ENCODE results near the gene ALKAL2.

DNA sequence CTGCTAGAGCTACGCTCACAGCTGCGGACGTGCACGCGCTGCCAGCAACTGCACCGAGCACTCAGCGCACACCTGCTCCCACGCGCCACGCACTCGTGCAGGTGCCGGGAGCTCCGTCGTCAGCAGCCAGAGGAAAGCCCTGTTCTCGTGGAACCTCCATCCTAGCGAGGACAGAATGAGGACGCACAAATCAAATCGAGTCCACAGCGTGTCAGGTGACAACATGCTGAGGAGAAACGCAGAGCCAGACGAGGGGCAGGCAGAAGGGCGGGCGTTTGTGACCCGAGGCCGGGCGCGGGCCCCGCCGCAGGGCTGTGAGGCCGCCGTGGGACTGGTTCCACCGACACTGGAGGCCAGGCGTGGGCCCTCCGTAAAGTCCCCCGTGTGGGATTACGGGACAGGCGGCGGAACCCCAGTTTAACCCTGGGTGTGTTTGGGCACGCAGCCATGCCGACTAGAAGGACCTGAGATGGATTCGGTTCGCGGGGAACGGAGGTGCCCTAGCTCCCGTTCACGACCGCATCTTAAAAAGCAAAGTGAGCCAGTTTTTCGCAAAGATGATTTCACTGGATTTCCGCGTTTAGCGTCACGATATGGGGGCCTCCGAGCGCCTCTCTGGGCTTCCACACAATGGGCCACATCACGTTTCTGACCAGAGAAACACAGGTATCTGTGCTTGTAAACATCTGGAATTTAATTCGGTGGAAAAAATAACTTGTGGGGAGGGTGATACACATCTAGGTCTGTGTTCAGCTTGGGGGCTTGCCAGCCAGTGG is 26.9 kb upstream of the ALKAL2 start:
- TF ChIP-seq, protein P1, sequence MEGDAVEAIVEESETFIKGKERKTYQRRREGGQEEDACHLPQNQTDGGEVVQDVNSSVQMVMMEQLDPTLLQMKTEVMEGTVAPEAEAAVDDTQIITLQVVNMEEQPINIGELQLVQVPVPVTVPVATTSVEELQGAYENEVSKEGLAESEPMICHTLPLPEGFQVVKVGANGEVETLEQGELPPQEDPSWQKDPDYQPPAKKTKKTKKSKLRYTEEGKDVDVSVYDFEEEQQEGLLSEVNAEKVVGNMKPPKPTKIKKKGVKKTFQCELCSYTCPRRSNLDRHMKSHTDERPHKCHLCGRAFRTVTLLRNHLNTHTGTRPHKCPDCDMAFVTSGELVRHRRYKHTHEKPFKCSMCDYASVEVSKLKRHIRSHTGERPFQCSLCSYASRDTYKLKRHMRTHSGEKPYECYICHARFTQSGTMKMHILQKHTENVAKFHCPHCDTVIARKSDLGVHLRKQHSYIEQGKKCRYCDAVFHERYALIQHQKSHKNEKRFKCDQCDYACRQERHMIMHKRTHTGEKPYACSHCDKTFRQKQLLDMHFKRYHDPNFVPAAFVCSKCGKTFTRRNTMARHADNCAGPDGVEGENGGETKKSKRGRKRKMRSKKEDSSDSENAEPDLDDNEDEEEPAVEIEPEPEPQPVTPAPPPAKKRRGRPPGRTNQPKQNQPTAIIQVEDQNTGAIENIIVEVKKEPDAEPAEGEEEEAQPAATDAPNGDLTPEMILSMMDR (IDR thresholded peaks at IDR 0.05): no peak
- no peak for TF ChIP-seq POLR2A (IDR thresholded peaks at IDR 0.05; ENCODE audit: low read depth)
- TF ChIP-seq POLR2AphosphoS5 (IDR thresholded peaks at IDR 0.05): no peak
- TF ChIP-seq EP300 (IDR thresholded peaks at IDR 0.05): no peak

All from esophagus muscularis mucosa (tissue), 4 donors.